ENCODE measurements around the gene EP300. TPM values are rescaled to one million over a fixed set of nuclear protein-coding genes. Genes with fewer than 3 reads are reported as not detected.
"Not testable (repeated sequence)": the region's sequence is repeated elsewhere in the genome, so short reads cannot be mapped to it uniquely, and the experiment has no call there.

The EP300 gene
- total RNA-seq, 1 donor from 2014 or later, result 37.4 TPM

DNA sequence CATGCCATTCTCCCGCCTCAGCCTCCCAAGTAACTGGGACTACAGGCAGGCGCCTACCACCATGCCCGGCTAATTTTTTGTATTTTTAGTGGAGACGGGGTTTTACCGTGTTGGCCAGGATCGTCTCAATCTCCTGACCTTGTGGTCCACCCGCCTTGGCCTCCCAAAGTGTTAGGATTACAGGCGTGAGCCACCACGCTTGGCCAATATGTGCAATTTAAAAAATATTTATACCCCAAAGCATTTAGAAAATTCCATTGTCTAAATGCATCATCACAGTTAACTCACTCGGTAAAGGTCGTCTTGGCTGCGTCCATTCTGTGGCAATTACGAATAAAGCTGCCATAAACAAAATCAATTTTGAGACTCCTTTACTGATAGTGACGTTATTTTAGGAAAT is 36.2 kb downstream of the EP300 start:
- TF ChIP-seq, protein P1, sequence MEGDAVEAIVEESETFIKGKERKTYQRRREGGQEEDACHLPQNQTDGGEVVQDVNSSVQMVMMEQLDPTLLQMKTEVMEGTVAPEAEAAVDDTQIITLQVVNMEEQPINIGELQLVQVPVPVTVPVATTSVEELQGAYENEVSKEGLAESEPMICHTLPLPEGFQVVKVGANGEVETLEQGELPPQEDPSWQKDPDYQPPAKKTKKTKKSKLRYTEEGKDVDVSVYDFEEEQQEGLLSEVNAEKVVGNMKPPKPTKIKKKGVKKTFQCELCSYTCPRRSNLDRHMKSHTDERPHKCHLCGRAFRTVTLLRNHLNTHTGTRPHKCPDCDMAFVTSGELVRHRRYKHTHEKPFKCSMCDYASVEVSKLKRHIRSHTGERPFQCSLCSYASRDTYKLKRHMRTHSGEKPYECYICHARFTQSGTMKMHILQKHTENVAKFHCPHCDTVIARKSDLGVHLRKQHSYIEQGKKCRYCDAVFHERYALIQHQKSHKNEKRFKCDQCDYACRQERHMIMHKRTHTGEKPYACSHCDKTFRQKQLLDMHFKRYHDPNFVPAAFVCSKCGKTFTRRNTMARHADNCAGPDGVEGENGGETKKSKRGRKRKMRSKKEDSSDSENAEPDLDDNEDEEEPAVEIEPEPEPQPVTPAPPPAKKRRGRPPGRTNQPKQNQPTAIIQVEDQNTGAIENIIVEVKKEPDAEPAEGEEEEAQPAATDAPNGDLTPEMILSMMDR (IDR thresholded peaks at IDR 0.05; ENCODE audit: insufficient read depth, low read length, poor library complexity, severe bottlenecking), result no peak
- Histone ChIP-seq H3K36me3 (ENCODE audit: control insufficient read depth, insufficient read depth, low read length) (peaks cover 6% of the 10 kb centered on the region), H3K4me3 (ENCODE audit: low read depth, low read length) (no peak overlapping the region), H3K27me3 (ENCODE audit: control insufficient read depth, insufficient read depth, low read length) (no peaks in the 10 kb centered on the region)
- no peak for DNase-seq (ENCODE audit: low read depth)

DNA sequence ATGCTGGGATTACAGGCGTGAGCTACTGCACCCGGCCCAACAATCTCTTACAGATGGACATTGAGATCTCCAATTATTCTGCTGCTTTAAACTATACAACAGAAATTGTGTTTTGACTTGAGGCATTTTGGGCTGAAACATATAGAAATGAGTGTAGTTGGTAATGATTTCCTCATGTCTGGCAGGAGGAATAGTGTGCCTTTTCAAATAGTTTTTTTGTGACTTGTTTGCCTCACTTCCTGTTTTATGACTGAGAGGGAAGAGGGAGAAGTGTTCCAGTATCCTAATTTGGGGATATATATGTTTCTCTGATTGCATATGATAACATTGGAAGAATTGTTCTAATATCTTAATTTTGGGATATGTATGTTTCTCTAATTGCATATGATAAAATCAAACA is 40.2 kb downstream of the EP300 start:
- Histone ChIP-seq H3K36me3 (ENCODE audit: control insufficient read depth, insufficient read depth, low read length) (peaks cover 6% of the 10 kb centered on the region), H3K4me3 (ENCODE audit: low read depth, low read length) (no peak overlapping the region), H3K27me3 (ENCODE audit: control insufficient read depth, insufficient read depth, low read length) (no peaks in the 10 kb centered on the region)
- TF ChIP-seq, protein P1 (IDR thresholded peaks at IDR 0.05; ENCODE audit: insufficient read depth, low read length, poor library complexity, severe bottlenecking), result no peak
- no peak for DNase-seq (ENCODE audit: low read depth)

DNA sequence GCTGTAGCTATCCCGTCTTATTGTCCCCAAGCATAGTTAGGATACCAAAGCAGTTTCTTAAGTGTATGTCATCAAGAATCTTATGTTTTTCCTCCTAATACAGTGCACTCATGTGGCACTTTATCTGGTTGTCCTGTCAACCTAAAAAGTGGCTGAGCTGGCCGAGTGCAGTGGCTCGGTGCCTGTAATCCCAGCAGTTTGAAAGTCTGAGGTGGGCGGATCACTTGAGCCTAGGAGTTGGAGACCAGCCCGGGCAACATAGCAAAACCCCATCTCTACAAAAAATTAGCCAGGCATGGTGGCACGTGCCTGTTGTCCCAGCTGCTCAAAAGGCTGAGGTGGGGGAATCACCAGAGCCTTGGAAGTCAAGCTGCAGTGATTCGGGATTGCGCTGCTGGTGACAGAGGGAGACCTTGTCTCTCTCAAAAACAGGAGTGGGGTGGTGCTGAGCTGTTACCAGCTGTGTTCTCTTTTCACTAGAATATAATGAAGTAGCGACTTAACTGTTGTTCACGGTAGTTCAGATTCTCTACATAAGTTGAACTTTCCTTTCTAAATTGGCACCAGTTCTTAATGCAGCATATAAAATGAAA is 48.1 kb downstream of the EP300 start:
- no peaks in the 10 kb centered on the region for H3K27me3 ChIP-seq (ENCODE audit: control insufficient read depth, insufficient read depth, low read length)
- no peak overlapping the region for H3K4me3 ChIP-seq (ENCODE audit: low read depth, low read length)
- DNase-seq (ENCODE audit: low read depth), result no peak
- TF ChIP-seq, protein P1 (IDR thresholded peaks at IDR 0.05; ENCODE audit: insufficient read depth, low read length, poor library complexity, severe bottlenecking), result no peak
- H3K36me3 ChIP-seq (ENCODE audit: control insufficient read depth, insufficient read depth, low read length), result peaks cover 2% of the 10 kb centered on the region

DNA sequence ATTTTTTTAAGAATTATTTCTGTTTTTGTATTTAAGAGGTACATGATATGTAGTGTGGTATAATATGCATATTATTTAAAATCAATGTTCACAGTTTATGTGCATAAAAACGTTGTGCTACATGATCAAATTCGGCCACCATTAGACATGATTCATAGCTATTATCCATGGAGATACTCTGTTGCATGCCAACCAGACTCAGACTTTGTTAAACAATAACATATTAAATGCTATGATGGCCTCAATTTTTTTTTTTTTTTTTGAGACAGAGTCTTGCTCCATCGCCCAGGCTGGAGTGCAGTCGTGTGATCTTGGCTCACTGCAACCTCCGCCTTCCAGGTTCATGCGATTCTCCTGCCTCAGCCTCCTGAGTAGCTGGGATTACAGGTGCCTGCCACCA is 53.5 kb downstream of the EP300 start:
- not testable (repeated sequence) for H3K36me3 ChIP-seq (ENCODE audit: control insufficient read depth, insufficient read depth, low read length); H3K27me3 ChIP-seq (ENCODE audit: control insufficient read depth, insufficient read depth, low read length)

DNA sequence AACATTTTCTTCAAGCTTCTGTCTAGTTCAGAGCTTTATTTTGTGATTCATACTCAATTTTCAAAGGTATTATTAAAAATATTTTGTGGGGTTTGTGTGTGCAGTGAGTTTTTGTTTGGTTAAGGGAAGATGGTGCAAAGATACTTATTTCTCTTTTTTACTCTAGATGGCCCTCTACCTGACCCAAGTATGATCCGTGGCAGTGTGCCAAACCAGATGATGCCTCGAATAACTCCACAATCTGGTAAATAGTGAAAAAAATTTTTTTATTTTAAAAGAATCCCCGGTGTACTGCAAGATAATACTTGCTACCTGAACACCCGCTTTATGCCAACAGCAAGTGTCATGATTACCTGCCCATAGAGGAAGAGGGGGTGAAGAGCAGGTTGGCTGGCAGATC is 54.2 kb downstream of the EP300 start:
- Histone ChIP-seq H3K36me3 (ENCODE audit: control insufficient read depth, insufficient read depth, low read length) (peaks cover 6% of the 10 kb centered on the region), H3K27me3 (ENCODE audit: control insufficient read depth, insufficient read depth, low read length) (no peaks in the 10 kb centered on the region)
- TF ChIP-seq, protein P1 (IDR thresholded peaks at IDR 0.05; ENCODE audit: insufficient read depth, low read length, poor library complexity, severe bottlenecking), result no peak

More for the DNA sequence above, 53.5 kb downstream of the EP300 start:
- not testable (repeated sequence) for DNase-seq (ENCODE audit: low read depth); H3K4me3 ChIP-seq (ENCODE audit: low read depth, low read length)

DNA sequence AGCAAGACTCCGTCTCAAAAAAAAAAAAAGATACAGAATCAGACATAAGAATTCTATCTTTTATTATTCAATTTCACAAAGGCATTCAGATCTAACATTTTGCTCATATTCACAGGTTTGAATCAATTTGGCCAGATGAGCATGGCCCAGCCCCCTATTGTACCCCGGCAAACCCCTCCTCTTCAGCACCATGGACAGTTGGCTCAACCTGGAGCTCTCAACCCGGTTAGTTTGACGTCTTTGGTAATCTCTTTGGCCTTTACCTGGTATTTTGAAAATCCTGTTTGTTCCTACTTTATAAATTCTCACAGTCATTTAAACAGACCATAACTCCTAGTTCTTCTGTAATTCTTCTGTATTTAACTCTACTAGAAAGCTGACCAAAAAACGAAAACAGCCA is 55.3 kb downstream of the EP300 start:
- Histone ChIP-seq H3K36me3 (ENCODE audit: control insufficient read depth, insufficient read depth, low read length) (peaks cover 6% of the 10 kb centered on the region), H3K4me3 (ENCODE audit: low read depth, low read length) (no peak overlapping the region), H3K27me3 (ENCODE audit: control insufficient read depth, insufficient read depth, low read length) (no peaks in the 10 kb centered on the region)
- no peak for DNase-seq (ENCODE audit: low read depth)
- TF ChIP-seq, protein P1 (IDR thresholded peaks at IDR 0.05; ENCODE audit: insufficient read depth, low read length, poor library complexity, severe bottlenecking), result no peak

More for the DNA sequence above, 54.2 kb downstream of the EP300 start:
- no peak overlapping the region for H3K4me3 ChIP-seq (ENCODE audit: low read depth, low read length)
- no peak for DNase-seq (ENCODE audit: low read depth)

All from kidney epithelial cell (primary cell).